HG02571 (cell line): ENCODE results near the gene LRRN3.

Source experiments
- ATAC-seq: cut with Tn5 transposase; IDR thresholded peaks from one replicate; pipeline ENCODE4 v1.9.1; 2021; ENCODE audit warnings: mild to moderate bottlenecking, moderate library complexity; ENCODE audit not compliant: unreplicated experiment

LRRN3 gene

GRCh38 chr7:111160297-111160696 is 69.4 kb downstream of the LRRN3 start:
- no peak for ATAC-seq

GRCh38 chr7:111162692-111163091 is 71.8 kb downstream of the LRRN3 start:
- ATAC-seq: no peak

GRCh38 chr7:111164442-111164841 is 73.5 kb downstream of the LRRN3 start:
- no peak for ATAC-seq

- no peak for ATAC-seq
Measured at GRCh38 chr7:111168182-111168581, 77.3 kb downstream of the LRRN3 start.

- no peak for ATAC-seq
Measured at GRCh38 chr7:111172564-111173257, 81.8 kb downstream of the LRRN3 start.

GRCh38 chr7:111173528-111173927 is 82.6 kb downstream of the LRRN3 start:
- ATAC-seq: no peak

GRCh38 chr7:111173990-111174389 is 83.1 kb downstream of the LRRN3 start:
- ATAC-seq: no peak

- no peak for ATAC-seq
Measured at GRCh38 chr7:111174510-111174909, 83.6 kb downstream of the LRRN3 start.
